ENCODE data around the gene MAPKAP1.

The MAPKAP1 gene

DNA sequence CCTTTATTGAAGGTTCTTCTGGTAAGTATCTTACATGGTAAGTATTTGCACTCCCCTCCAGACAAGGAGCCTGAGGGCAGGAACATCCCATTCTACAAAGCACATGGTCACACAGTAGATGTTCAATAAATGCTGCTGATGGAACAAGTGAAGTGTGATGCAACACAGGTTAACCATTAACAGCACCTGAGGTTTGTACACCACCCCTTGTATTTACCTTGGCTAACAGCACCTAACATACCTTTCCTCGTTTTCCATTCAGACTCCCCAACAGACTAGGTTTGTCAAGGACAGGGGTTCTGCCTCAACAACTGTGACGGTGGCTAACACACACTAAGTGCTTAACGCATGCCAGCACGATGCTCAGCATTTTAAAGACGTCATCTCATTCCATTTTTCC lies 213.6 kb downstream of the MAPKAP1 start:
- DNase-seq (ENCODE audit: extremely low read depth in 1 of 2, low read depth in 1 of 2) = no peak

GRCh38 chr9:125492719-125493118 lies 214.3 kb downstream of the MAPKAP1 start:
- DNase-seq (ENCODE audit: extremely low read depth in 1 of 2, low read depth in 1 of 2) = no peak

- DNase-seq (ENCODE audit: extremely low read depth in 1 of 2, low read depth in 1 of 2) = no peak
These were observed 219.2 kb downstream of the MAPKAP1 start for GRCh38 chr9:125487842-125488241.

GRCh38 chr9:125486576-125486975 lies 220.4 kb downstream of the MAPKAP1 start:
- no peak for DNase-seq (ENCODE audit: extremely low read depth in 1 of 2, low read depth in 1 of 2)

- DNase-seq (ENCODE audit: extremely low read depth in 1 of 2, low read depth in 1 of 2) = no peak
These were observed 220.9 kb downstream of the MAPKAP1 start for GRCh38 chr9:125486152-125486508.

DNA sequence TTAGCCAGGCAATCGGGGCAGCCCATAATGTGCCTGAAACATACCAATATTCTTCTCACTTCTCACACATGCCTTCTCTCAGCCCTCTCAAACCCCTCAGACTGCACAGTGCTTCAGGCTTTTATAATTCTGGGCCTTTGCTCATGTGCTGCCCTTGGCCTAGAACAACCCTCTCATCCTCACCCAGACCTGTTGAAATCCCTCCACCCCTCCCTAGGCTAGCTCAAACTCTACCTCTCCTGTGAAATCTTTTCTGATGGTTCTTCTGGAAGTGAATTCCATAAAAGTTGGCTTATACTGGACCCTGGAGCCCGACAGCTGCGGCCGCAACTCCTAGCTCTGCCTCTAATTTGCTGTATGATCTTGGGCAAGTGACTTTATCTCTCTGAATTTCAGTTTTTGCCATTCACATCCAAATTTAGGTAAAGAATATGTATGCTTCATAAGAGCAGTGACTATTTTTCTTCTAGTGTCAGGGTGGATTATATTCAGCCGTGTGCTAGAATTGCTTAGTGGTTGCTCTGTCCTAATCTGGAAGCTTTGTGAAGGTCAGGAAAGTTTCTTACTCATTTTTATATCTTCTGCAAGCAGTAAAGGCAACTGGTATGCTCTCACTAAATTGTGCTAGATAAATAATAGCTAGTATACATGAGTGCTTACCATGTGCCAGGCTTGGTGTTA lies 221.4 kb downstream of the MAPKAP1 start:
- DNase-seq (ENCODE audit: extremely low read depth in 1 of 2, low read depth in 1 of 2) = no peak

- DNase-seq (ENCODE audit: extremely low read depth in 1 of 2, low read depth in 1 of 2) = no peak
These were observed 222.4 kb downstream of the MAPKAP1 start for GRCh38 chr9:125484350-125485282.

GRCh38 chr9:125483697-125484096 lies 223.3 kb downstream of the MAPKAP1 start:
- no peak for DNase-seq (ENCODE audit: extremely low read depth in 1 of 2, low read depth in 1 of 2)

DNA sequence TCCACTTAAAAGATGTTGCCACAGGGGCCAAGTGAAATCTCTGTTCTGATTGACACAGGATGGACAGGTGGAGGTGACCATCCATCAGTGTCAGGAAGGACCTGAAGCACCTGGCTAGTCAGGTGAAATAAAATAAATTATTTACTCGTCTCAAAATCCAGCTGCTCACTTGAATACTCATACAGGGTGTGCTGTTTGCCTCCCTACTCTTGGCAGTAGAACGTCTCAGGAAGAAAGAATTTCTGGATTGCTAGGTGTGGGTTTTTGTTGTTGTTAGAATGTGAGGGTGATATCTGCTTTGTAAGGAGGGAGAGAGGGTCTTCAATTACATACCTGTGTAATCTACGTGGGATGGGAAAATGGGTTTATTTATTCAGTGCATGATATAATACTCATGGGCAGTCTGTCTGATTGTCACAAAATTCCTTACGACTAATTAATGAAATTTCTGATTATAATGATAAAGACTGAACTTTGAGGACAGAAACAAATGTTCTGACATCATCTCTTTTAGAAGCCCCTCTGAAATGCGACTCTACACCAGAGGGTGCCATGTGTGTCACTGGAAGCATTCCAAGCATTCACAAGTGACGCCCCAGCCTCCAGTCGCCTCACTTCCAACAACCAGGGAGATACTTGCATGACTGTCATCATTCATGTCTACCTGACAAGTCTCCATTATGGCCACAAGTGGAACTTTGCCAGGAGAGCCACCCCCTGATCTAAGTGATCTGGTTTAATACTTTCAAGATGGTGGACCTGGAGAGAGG lies 227.0 kb downstream of the MAPKAP1 start:
- no peak for DNase-seq (ENCODE audit: extremely low read depth in 1 of 2, low read depth in 1 of 2)

DNA sequence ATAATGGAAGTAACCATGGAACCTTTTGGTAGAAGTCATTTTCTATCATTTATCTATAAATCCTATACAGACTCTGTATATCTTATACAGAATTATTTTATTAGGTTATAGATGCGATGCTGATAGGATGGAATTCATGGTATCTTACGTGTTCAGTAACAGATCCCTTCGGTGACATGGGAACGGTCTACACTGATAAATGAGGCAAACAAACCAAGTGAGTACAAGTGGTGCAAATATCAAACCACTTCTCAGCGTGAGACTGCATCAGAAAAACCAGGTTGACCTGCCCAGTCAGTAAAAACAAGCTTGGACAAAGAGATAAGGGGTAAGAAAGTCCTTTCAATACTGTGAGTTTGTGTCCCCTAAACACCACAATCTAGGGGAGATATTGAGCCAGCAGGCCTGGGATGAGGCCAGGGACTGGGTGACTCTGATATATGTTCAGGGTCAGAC lies 229.9 kb downstream of the MAPKAP1 start:
- no peak for DNase-seq (ENCODE audit: extremely low read depth in 1 of 2, low read depth in 1 of 2)

- no peak for DNase-seq (ENCODE audit: extremely low read depth in 1 of 2, low read depth in 1 of 2)
These were observed 230.4 kb downstream of the MAPKAP1 start for GRCh38 chr9:125476645-125477044.

- DNase-seq (ENCODE audit: extremely low read depth in 1 of 2, low read depth in 1 of 2) = no peak
These were observed 231.6 kb downstream of the MAPKAP1 start for GRCh38 chr9:125475385-125475784.

DNA sequence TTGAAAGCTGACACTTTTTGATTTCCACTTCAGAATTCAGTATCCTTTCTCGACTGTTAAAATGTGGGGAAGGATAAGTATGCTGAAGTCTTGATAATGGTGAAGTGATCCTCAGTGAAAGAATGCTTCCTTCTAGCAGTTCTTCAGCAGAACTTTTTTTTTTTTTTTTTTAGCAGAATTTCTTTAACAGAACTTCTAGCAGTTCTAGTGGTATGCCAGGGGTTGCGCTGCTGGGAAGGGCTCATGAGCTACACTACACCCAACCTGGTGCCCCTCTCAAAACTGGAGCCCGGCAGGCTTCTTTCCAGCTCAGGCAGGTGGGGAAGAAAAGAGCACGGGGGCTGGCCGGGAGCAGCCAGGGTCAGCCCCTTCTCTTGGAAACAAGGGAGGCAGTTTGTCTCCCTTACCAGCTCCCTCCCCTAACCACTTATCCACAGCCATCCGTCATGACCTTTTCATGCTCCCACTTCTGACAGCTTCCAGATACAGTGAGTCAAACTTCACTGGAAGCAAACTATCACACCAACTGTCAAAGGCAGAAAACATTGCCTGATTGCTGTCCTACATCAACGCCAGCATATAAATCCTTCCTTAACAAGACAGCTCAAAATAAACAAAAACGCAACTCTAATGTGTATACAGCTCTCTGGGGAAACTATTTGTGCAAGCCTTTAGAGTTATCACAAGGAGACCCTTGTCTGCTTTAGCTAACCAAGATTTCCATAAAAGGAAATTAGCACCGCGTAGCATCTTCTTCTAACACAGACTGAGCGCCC lies 233.9 kb downstream of the MAPKAP1 start:
- DNase-seq (ENCODE audit: extremely low read depth in 1 of 2, low read depth in 1 of 2) = no peak

- DNase-seq (ENCODE audit: extremely low read depth in 1 of 2, low read depth in 1 of 2) = no peak
These were observed 234.5 kb downstream of the MAPKAP1 start for GRCh38 chr9:125472562-125472925.

DNA sequence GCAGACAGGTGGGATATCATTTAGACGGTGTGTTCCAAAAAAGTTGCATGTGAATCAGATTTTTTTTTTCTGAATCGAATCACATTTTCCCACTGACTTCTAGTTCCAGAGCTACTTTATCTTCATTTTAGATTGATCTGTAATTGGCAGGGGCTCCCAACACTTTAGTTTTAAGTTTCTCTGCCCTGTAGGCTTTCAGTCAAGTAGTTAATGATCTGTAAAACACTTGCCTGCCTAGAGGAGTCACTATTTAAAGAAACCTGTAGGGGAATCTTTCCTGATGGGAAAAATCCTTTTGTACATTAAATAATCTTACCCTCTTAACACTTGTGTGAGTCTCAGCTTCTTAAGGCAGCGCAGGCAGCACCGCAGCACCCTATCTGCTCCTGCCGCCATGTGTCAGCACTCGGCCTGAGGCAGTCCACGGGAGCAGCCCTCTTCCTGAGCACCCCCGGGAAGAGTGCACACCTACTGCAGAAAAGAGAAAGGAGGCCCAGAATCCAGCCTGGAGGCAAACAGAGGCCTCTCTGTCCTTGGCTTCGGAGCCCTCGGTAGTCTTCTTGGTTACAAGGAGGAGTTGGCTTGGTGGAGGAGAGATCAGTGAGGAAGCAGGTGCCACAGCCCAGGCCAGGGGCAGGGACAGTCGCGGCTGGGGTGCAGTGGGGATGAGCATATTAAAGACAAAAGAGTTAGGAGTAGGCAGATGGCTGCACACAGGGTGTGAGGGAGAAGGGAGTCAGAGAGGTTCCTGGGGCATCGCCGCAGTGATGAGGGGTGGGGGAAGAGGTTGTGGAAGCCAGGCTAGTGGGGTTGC lies 236.0 kb downstream of the MAPKAP1 start:
- DNase-seq (ENCODE audit: extremely low read depth in 1 of 2, low read depth in 1 of 2) = no peak

GRCh38 chr9:125470189-125470588 lies 236.8 kb downstream of the MAPKAP1 start:
- no peak for DNase-seq (ENCODE audit: extremely low read depth in 1 of 2, low read depth in 1 of 2)

GRCh38 chr9:125468646-125469045 lies 238.4 kb downstream of the MAPKAP1 start:
- no peak for DNase-seq (ENCODE audit: extremely low read depth in 1 of 2, low read depth in 1 of 2)

- no peak for DNase-seq (ENCODE audit: extremely low read depth in 1 of 2, low read depth in 1 of 2)
These were observed 239.8 kb downstream of the MAPKAP1 start for GRCh38 chr9:125467116-125467740.

DNA sequence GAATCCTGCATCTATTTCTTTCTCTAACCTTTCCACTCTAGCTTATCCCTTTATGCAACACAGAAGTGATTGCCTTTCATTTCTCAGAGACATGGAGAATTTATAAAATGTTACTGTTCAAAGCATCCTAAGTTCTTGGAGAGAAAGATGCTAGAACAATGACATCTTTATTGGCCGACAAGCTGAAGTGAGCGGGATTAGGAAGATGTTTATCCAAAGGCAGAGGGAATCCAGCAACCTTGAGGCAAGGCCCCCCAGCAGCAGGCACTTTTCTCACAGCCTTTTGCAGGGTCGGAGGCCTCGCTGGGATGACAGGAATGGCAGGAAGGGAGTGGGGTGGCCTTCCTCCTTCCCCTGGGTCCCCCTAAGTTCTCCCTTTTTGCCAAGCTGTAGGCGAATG lies 240.6 kb downstream of the MAPKAP1 start:
- no peak for DNase-seq (ENCODE audit: extremely low read depth in 1 of 2, low read depth in 1 of 2)
